ENCODE data around the gene C6orf62.

DNA sequence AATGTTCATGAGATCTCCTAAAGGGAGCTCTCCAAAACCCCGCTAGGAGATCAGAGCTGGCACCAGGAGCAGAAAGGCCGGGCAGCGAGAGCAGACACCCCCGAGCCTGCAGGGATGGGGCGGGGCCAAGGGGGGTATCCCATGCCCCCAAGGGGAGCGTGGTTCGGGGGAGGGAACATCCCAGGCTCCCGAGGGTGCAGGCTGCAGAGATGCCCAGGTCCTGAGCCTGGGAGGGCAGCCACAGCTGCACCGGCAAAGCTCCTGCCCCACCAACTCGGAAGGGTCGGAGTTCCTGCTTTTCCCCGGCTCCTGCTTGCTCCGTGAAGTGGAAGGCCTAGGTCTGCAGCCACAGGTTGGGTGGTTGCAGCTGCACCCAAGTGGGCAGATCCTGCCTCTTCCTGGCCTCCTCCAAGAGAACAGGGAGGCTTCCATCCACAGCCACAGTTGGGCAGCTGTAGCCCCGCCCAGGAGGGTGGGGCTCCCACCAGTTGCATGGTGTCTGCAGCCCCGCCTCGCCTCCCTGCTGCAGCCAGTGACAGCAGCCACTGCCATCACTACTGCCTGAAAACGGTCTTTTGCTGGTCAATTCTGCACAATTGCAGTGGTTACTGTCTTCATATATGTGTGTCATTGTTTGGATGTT lies 42.4 kb upstream of the C6orf62 start:
- TF ChIP-seq, protein P1, sequence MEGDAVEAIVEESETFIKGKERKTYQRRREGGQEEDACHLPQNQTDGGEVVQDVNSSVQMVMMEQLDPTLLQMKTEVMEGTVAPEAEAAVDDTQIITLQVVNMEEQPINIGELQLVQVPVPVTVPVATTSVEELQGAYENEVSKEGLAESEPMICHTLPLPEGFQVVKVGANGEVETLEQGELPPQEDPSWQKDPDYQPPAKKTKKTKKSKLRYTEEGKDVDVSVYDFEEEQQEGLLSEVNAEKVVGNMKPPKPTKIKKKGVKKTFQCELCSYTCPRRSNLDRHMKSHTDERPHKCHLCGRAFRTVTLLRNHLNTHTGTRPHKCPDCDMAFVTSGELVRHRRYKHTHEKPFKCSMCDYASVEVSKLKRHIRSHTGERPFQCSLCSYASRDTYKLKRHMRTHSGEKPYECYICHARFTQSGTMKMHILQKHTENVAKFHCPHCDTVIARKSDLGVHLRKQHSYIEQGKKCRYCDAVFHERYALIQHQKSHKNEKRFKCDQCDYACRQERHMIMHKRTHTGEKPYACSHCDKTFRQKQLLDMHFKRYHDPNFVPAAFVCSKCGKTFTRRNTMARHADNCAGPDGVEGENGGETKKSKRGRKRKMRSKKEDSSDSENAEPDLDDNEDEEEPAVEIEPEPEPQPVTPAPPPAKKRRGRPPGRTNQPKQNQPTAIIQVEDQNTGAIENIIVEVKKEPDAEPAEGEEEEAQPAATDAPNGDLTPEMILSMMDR (IDR thresholded peaks at IDR 0.05), result no peak
- TF ChIP-seq POLR2A (IDR thresholded peaks at IDR 0.05), result no peak
